ENCODE measurements around the gene KRT76.
"Not testable (repeated sequence)": the region's sequence is repeated elsewhere in the genome, so short reads cannot be mapped to it uniquely, and the experiment has no call there.

The KRT76 gene

DNA sequence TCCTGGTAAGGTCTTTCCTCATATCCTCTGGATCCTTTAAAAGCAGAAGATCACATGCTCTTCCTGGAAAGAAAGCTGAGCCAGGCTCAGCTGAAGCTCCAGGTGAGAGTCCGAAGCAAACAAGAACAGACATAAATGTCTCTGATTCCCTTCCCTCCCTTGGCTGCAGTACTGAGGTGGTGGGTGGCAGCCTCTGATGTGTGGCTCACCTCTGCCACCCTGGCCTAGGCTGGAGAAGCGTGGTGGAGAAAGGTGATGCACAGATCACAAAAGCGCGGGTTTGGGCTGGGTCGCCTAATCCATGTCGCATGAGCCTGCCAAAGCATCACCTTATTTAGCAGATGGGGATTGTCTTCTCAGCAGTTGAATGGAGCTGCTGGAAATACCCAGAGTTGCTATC is 2.8 kb upstream of the KRT76 start:
- no peak for DNase-seq

DNA sequence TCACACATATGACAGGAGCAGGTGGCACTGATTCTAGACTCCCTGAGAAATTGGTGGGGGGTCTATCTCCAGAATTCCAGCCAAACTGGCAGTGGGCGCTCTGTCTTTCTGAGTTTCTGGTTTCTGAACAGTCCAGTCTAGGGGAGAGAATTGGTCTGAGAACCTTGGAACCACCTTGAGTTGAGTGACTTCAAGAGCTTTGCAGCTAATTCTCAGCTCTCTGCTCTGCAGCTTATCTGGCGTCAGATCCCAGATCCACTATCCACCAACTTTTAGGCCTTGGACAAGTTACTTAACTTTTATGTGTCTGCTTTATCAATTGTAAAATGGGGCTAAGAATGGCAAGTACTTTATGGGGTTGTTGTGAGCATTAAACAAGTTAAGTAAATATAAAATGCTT is 1.7 kb upstream of the KRT76 start:
- no peak for DNase-seq

DNA sequence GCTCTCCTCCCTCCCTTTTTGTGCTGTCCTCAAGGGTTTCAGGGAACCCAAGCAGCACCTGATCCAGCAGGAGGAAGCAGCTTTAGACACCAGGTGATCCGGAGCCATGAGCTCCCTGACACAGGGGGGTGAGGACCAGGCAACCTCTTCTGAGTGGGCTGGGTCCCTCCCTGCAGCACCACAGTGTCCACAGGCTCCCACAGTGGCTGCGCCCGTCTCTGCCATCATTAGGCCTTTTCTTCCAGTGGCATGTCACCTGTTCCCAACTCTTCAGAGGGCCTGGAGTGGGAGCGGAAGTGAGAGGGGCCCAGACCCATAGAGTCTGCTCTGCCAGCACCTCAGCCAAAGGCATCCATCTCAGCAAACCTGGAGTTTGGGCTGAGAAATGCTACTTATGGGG is 421 bp upstream of the KRT76 start:
- DNase-seq = no peak

DNA sequence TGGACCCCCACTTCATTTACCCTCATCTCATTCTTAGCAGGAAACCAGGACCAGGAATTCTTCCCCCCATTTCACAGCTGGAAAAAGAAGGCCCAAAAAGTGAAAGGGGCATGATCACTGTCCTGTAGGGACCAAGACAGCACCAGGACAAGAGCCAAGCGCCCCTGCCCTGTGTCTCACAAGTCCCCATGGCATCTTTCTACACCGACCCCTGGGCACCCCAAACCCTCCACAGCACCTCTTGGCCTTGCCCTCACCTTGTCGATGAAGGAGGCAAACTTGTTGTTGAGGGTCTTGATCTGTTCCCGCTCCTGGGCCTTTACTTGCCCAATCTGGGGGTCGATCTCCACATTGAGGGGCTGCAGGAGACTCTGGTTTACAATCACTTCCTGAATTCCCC is 710 bp downstream of the KRT76 start:
- DNase-seq = no peak

DNA sequence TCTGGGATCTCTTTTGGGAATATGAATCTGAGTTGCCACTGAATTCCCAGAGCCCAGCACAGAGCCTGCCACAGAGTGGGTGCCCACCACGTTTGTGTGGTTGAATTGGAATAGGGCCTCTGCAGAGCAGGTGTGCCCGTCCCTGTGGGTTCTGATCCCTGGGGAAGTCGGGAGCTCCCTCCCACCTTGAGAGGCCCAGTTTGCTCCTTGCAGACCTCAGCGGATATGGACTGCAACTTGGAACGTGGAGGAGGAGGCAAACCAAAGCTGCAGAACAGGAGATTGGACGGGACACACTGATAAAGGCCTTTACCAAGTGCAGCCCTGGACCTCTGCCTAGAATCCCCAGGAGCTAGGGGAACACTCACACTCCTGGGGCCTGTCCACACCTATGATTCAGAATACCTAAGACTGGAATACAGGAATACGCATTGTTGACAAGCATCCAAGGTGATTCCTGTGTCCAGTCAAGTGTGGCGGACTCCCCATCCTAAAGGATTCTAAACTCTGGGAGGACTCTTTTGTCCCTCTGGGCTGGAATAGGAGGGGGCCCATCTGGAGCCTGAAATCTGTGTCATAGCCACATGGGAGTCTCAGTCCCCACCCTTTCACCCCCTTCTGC is 2.4 kb downstream of the KRT76 start:
- no peak for DNase-seq

DNA sequence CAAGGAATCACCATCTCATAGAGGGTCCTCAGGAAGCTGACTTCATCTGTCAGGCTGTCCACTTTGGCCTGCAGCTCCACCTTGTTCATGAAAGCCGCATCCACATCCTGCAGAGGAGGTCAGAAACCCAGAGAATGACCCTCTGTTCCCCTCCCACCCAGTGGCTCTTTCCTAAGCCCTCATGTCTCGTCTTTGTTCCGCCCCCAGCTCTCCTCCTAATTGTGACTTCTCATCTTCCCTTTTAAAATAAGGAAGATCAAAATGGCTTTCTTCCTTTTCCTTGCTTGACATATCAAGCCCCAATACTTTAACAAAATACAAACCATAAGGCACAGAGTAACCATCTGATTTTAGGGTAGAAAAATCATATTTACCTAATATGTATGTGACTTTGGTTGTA is 4.4 kb downstream of the KRT76 start:
- DNase-seq = no peak

DNA sequence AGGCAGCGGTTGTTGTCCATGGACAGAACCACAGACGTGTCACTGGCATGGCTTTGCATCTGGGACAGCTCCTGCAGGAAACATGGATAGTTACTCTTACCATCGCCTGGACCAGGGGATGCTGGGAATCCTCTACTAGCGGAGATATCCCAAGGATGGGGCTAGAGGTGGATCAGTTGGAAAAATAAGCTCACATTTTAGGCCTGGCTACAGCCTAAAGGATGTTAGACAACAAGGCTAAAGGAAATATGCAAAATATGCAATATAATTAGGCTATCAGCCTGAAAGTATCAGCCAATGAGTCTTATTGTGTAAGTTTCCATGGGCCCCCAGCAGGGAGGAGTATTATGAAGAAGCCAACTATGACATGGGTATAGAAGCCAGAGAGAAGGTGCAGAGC is 5.0 kb downstream of the KRT76 start:
- peak; percentile 9 for DNase-seq

DNA sequence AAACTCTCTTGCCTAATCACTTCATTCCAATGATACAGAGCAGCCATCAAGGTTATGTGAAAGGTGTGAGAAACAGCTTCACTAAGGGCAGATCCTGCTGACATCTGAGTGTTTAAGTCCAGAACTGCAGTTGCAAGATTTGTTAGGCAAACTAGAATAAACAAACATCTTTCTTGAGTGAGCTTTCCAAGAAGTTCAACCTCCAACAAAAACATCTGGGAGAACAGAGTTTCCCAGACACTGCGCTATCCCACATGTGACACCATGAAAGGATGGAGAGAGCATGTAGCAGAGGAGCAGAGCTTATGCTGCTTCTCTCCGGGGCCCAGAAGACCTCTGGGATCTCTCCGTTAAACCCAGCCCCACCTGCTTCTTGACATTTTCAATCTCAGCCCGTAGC is 5.6 kb downstream of the KRT76 start:
- DNase-seq = no peak

DNA sequence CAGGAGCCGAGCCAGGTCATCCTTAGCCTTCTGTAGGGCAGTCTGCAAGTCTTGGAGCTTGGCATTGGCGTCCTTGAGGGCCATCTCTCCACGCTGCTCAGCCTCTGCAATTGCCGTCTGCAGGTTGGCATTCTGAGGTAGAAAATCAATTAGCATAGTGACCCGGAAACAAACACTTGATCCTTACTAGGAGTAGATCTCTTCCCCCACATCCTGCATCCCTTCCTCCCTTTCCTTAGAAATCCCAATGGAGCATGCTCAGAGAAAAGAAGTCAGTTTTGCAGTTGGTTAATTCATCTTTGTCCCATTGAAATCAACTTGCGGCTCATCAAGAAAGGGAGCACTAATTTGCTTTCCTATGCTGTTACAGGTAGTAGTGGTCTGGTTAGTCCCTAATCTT is 6.1 kb downstream of the KRT76 start:
- DNase-seq = no peak

DNA sequence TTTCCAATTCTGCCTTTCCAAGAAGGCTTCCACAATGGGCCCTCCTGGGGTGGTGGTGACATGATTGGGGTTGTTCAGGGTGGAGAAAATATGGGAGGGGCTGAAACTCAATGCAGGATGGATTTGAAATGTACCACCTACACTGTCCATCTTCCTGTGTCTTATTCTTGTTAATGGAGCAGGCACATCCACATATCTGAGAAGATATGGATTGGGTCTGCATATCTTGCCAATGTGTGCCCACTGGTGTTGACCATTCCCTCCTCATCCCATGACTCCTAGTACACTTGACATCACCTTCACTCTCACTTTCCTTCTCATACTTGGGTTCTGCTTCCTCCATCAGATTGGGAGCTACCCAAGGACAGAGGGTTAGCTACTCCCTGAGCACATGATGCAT is 7.2 kb downstream of the KRT76 start:
- no peak for DNase-seq

DNA sequence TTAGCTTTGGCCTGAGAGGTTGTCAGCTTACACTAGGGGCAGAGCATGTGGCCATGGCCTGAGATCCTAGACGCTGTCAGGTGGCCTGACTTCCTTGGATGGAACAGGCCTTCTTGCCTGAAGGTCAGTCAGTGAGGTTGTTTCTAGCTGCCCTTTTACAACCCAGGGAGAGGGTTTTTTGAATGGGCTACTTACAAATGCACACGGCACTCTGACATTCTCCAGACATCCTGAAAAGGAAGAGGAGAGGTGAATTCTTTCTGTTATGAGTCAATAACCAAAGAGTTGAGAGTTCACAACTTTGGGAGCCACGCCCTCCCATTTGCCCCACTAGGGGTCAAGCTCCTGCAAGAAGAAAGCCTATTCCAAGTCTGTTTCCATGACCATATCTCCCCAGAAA is 7.8 kb downstream of the KRT76 start:
- DNase-seq = no peak

DNA sequence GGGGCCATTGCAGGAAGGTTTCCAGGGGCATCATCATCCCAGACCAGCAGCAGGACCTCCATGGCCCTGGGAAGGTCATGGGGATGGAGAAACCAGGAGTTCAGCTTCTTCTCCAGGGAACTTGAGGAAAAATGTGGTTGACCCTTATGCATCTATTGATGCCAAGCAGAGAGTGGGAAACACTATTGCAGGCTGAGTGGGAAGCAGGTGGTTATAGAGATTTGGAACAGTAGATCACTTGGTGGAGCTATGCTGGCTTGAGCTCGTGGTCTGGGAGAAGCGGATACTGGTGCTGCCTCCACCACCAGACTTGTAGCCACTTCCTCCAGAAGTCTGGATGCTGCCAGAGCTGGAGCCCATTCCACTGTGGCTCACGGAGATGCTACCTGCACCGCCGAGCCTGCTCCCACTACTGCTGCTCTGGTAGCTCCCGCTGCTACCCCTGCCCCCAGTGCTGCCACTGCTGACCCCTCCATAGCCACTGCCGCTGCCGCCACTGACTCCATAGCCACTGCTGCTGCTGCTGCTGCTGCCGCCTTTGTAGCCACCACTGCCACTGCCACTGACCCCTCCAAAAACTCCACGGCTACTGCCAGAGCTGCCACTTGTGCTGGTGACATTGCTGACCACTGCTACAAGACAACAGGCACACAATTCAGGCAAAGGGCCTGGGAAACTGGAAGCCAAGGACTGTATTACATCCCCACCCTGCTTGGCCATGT is 8.5 kb downstream of the KRT76 start:
- no peak for DNase-seq

DNA sequence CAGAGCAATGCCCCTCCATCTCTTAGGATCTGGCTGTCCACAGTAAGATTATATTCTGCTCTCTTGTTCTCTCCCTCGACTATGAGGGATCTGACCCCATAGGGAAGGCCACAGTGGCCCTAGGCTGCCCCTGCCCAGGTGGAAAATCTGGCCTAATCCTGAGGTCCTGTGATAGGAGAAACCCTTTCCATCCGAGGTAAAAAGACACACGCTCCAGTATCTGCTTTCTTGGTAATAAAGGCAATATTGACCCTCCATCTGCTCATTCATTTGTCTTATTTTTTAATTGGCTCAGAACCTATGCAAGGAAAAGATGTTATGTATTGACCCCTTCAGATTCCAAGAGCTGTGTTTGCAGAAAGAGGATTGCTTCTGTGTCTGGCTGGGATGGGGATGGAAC is 9.7 kb downstream of the KRT76 start:
- DNase-seq = no peak

DNA sequence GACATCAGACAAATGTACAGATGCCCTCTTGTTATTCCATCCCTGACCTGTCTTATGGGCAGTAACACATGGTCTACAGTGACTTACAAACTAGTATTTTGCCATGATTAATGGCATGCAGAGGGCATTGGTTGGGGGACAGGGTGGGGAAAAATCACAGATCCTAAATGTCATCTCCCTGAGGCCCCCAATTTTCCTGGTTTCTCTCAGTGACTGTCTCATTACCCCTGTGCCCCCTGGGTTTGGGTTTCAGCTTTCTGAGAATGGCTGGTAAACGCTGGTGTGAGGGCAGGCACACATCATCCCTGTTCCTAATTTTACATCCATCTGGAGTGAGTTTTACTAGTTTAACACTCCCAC is 10.1 kb downstream of the KRT76 start:
- DNase-seq = no peak

DNA sequence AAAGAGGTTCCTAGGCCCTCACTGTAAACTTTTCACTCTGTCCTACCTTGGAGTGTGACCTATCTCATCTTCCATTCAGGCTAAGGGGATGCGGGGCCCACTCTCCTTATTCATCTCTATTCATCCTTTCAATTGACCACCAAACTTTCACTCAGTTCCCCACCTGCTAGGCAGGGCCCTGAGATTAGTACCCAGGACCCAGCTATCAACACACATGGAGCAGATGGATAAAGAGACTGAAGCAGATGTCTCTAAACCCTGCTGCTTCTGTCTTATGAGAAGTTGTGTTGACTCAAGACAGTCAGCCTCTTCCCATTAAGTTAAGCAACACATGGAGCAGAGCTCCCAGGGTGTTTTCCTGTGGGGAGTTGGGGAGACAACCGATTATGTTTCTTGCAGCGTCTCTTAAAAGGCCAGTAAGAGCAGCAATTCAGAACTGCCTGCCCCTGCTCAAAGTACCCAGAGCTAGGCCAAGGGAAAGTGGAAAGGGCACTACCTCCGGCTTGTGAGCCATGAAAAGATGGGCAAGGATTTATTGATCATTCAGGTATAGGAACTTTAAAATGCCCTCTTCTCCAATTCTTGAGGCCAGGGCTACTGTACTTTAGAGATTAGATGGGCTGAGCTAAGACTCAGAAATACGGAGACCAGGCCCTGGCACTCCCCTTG is 10.7 kb downstream of the KRT76 start:
- DNase-seq = no peak

DNA sequence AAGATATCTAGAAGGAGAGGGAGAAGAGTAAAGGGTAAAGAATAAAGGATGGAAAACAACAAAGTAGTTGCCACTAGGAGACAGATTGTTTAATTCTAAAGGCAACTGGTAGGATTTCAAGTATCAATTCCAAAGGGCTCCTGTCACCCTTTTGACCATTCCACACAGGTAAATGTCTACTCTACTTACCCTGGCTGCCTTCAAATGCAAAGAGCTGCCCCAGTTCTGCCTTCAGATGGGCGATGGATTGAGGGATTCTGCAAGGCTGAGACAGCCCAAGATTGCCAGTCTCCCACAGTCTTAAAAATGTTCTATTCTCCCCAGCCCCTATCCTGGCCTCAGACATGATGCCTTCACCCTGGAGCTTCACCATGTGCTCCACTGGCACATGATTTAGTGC is 11.4 kb downstream of the KRT76 start:
- DNase-seq = no peak

DNA sequence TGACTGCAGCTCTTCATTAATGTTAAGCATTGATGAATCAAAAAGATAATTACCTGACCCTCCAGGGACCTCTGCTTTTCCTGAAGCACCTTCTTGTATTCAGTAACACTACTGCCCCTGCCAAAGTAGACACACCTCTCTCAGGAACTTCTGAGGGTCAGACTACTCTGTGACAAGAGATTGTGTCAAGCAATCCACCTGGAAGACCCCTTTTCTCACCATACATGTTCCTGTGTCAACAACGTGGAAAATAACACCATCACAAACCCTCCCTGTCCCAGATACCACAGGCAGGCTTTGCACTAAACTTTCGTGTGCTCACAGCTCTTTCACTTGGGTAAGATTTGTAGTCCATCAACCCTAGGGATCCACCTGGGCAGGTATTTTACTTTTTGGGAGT is 13.2 kb downstream of the KRT76 start:
- no peak for DNase-seq

DNA sequence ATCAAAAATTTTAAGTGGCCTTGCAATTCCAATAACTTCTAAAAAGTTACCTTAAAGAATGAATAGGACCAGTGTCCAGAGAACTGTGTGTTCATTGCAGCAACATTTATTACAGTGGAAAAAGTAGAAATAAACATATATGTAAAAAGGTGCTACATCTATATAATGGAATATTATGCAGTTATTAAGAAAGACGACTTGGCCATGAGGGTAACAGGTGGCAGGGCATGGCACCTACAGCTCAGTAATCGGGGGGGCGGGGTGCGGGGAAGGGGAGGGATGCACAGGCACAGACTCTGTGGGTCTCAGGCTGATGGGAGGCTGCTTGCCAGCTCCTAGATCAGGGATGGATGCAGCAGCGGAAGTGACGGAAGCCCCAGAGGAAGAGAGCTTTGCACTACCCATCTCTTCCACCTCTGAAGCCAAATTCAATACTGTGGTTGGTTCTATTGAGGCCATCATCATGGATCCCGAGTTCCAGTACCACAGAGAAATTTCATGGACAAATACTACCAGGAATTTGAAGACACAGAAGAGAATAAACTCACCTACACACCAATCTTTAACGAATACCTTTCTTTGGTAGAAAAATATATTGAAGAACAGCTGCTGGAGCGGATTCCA is 14.0 kb downstream of the KRT76 start:
- DNase-seq = no peak

DNA sequence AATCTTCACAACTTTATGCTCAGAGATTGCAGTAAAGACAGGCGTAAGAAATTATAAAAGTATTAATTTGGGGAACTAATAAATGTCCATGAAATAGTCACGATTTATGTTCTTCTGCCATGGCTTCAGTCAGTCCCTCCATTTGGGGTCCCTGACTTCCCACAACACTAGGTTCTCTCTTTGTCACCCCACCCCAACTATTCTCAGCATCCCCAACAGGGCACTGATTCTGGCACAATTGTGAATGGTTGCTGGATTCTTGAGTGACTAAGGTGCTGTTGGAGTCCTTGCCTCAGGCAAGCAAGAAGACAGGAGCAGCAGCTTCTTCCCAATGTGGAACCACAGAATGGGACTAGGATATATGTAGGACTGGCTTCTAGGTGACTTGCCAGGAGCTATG is 15.3 kb downstream of the KRT76 start:
- DNase-seq = no peak

DNA sequence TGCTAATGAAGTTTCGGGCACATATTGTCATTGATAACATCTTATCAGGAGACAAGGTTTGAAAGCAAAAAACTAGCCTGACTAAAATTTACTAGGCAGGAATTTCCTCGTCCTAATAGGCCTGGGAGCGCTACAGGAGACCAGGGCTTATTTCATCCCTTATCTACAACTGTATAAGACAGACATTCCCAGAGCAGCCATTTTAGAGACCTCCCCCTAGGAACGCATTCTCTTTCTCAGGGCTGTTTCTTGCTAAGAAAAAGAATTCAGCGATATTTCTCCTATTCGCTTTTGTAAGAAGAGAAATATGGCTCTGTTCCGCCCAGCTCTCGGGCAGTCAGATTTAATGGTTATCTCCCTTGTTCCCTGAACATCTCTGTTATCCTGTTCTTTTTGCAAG is 15.9 kb downstream of the KRT76 start:
- DNase-seq = not testable (repeated sequence)

DNA sequence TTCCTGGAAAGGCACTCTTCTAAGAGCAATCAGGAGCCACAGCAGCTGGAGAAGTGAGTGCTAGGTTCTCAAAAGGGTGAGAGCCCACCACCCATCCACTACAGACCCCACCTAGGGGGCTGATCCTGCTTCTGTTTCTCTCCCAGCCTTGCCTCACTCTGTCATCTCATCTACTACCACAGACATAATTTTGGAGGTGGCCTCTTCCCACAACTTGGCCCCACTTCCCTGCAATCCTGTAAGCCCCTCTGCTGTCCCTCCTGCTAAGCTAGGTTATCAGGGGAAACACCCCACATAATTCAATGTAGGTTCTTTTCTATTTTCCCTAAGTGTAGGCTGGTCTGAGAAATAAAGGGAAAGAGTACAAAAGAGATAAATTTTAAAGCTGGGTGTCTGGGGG is 16.5 kb downstream of the KRT76 start:
- no peak for DNase-seq

DNA sequence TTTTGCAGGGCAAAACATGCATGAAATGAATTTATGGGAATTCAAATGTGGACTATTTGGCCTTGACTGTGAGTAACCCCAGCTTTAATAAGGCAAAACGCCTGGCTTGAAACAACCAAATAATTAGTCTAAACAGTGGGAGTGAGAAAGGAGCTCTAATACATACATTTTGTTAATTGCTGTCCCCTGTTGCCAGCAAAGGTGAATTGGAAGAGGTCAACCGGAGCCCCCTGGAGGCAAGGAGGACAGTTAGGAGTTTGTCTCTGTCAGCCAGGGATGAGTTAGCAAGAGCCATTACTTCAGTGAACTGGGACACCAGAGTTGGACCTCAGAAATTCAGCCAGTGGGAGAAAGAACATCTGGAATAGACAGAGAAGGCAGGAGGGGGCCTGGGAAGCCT is 17.4 kb downstream of the KRT76 start:
- no peak for DNase-seq

DNA sequence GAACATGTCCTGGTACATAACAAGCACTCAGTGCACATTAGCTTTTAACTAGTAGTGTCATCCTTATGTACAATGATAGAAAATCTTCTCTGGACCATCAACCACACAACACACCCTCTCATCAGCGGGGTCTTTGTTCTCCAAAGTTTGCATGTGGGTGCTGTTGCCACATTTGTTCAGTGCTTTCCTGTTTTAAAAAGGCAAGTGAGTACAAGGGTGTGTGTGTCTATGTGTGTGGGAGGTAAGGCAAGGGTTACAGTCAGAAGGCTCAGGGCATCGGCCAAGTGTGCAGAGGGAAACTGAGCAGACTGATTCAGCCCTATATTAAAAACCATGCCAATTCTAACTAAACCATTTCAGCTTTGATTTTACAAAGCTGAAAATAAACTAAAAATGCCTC is 17.9 kb downstream of the KRT76 start:
- no peak for DNase-seq
